ENCODE data around the gene CFAP73. TPM values are rescaled to one million over a fixed set of nuclear protein-coding genes. Genes with fewer than 3 reads are reported as not detected.

CFAP73 gene
- total RNA-seq, 1 donor from 2014 or later, result 0.25 TPM

- no peak for DNase-seq (ENCODE audit: low read depth)
Measured at GRCh38 chr12:113163030-113163360, 13.5 kb downstream of the CFAP73 start.

GRCh38 chr12:113164014-113164413, 14.5 kb downstream of the CFAP73 start:
- DNase-seq (ENCODE audit: low read depth), result no peak

- DNase-seq (ENCODE audit: low read depth), result no peak
Measured at GRCh38 chr12:113165521-113166450, 16.3 kb downstream of the CFAP73 start.

GRCh38 chr12:113167868-113168267, 18.3 kb downstream of the CFAP73 start:
- no peak for DNase-seq (ENCODE audit: low read depth)

GRCh38 chr12:113169697-113170096, 20.2 kb downstream of the CFAP73 start:
- no peak for DNase-seq (ENCODE audit: low read depth)

GRCh38 chr12:113170457-113170856, 20.9 kb downstream of the CFAP73 start:
- no peak for DNase-seq (ENCODE audit: low read depth)

GRCh38 chr12:113170926-113171325, 21.4 kb downstream of the CFAP73 start:
- no peak for DNase-seq (ENCODE audit: low read depth)

- DNase-seq (ENCODE audit: low read depth), result no peak
Measured at GRCh38 chr12:113171543-113171942, 22.0 kb downstream of the CFAP73 start.

- no peak for DNase-seq (ENCODE audit: low read depth)
Measured at GRCh38 chr12:113172185-113172584, 22.7 kb downstream of the CFAP73 start.

GRCh38 chr12:113173081-113173698, 23.7 kb downstream of the CFAP73 start:
- no peak for DNase-seq (ENCODE audit: low read depth)

GRCh38 chr12:113174461-113175384, 25.2 kb downstream of the CFAP73 start:
- peak; percentile 35 for DNase-seq (ENCODE audit: low read depth)

- DNase-seq (ENCODE audit: low read depth), result no peak
Measured at GRCh38 chr12:113179023-113179422, 29.5 kb downstream of the CFAP73 start.

- DNase-seq (ENCODE audit: low read depth), result no peak
Measured at GRCh38 chr12:113180333-113180732, 30.8 kb downstream of the CFAP73 start.

- DNase-seq (ENCODE audit: low read depth), result no peak
Measured at GRCh38 chr12:113181975-113182374, 32.5 kb downstream of the CFAP73 start.

- DNase-seq (ENCODE audit: low read depth), result no peak
Measured at GRCh38 chr12:113183030-113183589, 33.6 kb downstream of the CFAP73 start.

- peak; percentile 67 for DNase-seq (ENCODE audit: low read depth)
Measured at GRCh38 chr12:113184098-113184899, 34.8 kb downstream of the CFAP73 start.

GRCh38 chr12:113184900-113185179, 35.3 kb downstream of the CFAP73 start:
- peak; percentile 73 for DNase-seq (ENCODE audit: low read depth)

GRCh38 chr12:113185180-113186032, 35.9 kb downstream of the CFAP73 start, which contains the start of the genes DDX54 and RITA1:
Gene DDX54, minus strand, starts transcription at chr12:113185478. Its CDS starts 27 bp downstream, at chr12:113185451.
Gene RITA1, plus strand, starts transcription at chr12:113185721. Its CDS starts 1,026 bp downstream, at chr12:113186747.
- DNase-seq (ENCODE audit: low read depth), result peak; percentile 30

GRCh38 chr12:113186033-113186365, 36.5 kb downstream of the CFAP73 start:
- peak; percentile 48 for DNase-seq (ENCODE audit: low read depth)

GRCh38 chr12:113186666-113187325, 37.3 kb downstream of the CFAP73 start:
- no peak for DNase-seq (ENCODE audit: low read depth)
